Neuronal stem cell (in vitro differentiated cells): ENCODE results near the gene SHQ1.

Experiments
- DNase-seq: peaks from one replicate; pipeline ENCODE4 v3.0.0-alpha.2; 2013; ENCODE audit warnings: low spot score
- H2AFZ ChIP-seq: one replicate; pipeline ENCODE4 v1.6.1; 2013; ENCODE audit warnings: mild to moderate bottlenecking, low read length, inconsistent platforms
- H2AK5ac ChIP-seq: 2 replicates; pipeline ENCODE4 v1.6.1; 2013; ENCODE audit warnings: low read depth, mild to moderate bottlenecking, inconsistent platforms, low read length, moderate library complexity, mixed read lengths
- H2BK120ac ChIP-seq: 2 replicates; pipeline ENCODE4 v1.6.1; 2013; ENCODE audit warnings: low read depth, mild to moderate bottlenecking, inconsistent platforms, low read length, moderate library complexity, mixed read lengths
- H2BK12ac ChIP-seq: one replicate; pipeline ENCODE4 v1.6.1; 2013; ENCODE audit warnings: low read length, inconsistent platforms
- H2BK15ac ChIP-seq: 2 replicates; pipeline ENCODE4 v1.6.1; 2013; ENCODE audit warnings: mild to moderate bottlenecking, low read length, inconsistent platforms, mixed read lengths
- H2BK5ac ChIP-seq: one replicate; pipeline ENCODE4 v1.6.1; 2013; ENCODE audit warnings: inconsistent platforms, mild to moderate bottlenecking, low read length, moderate library complexity
- H3K14ac ChIP-seq: one replicate; pipeline ENCODE4 v1.6.1; 2013; ENCODE audit warnings: low read length, inconsistent platforms
- H3K18ac ChIP-seq: 2 replicates; pipeline ENCODE4 v1.6.1; 2013; ENCODE audit warnings: low read length, inconsistent platforms
- H3K23ac ChIP-seq: 2 replicates; pipeline ENCODE4 v1.6.1; 2013; ENCODE audit warnings: low read depth, mild to moderate bottlenecking, mixed read lengths, low read length, inconsistent platforms; ENCODE audit not compliant: poor library complexity
- H3K27ac ChIP-seq: replicated peaks from 3 replicates; pipeline ENCODE4 v1.5.1; 2013; ENCODE audit warnings: low read length, inconsistent platforms
- H3K27me3 ChIP-seq, 3 experiments: 2 replicates each; pipeline ENCODE4 v1.6.1; 2013; ENCODE audit warnings: low read length in 3 of 3, mild to moderate bottlenecking in 2 of 3, inconsistent platforms in 1 of 3, low read depth in 1 of 3, mixed read lengths in 1 of 3, moderate library complexity in 1 of 3; ENCODE audit not compliant: control insufficient read depth in 3 of 3, insufficient read depth in 3 of 3
- H3K36me3 ChIP-seq, 2 donors: replicated peaks in 1 of 2; 2 replicates each; pipeline ENCODE4 v1.6.1; 2013; ENCODE audit warnings: low read length in 2 of 2; ENCODE audit not compliant: control insufficient read depth in 2 of 2, insufficient read depth in 2 of 2
- H3K4ac ChIP-seq: 2 replicates; pipeline ENCODE4 v1.6.1; 2013; ENCODE audit warnings: inconsistent platforms, mild to moderate bottlenecking, low read length, moderate library complexity
- H3K4me1 ChIP-seq, 2 donors: 1 replicate in 1 of 2; 2 replicates in 1 of 2; pipeline ENCODE4 v1.6.1; 2013; ENCODE audit warnings: low read length in 2 of 2, low read depth in 1 of 2; ENCODE audit not compliant: control insufficient read depth in 2 of 2, insufficient read depth in 1 of 2
- H3K4me2 ChIP-seq: one replicate; pipeline ENCODE4 v1.6.1; 2013; ENCODE audit warnings: mild to moderate bottlenecking, low read length, inconsistent platforms; ENCODE audit not compliant: insufficient read depth, poor library complexity, severe bottlenecking
- H3K4me3 ChIP-seq, 2 donors: 2 replicates each; pipeline ENCODE4 v1.5.1; 2013; ENCODE audit warnings: low read length in 2 of 2, mild to moderate bottlenecking in 2 of 2, inconsistent platforms in 1 of 2, moderate library complexity in 1 of 2
- H3K79me1 ChIP-seq: one replicate; pipeline ENCODE4 v1.6.1; 2013; ENCODE audit warnings: low read depth, mild to moderate bottlenecking, inconsistent platforms, low read length, moderate library complexity
- H3K9ac ChIP-seq: one replicate; pipeline ENCODE4 v1.6.1; 2013; ENCODE audit warnings: mild to moderate bottlenecking, low read depth, low read length, inconsistent platforms; ENCODE audit not compliant: poor library complexity
- H3K9me3 ChIP-seq, 2 donors: replicated peaks in 1 of 2; 2 replicates each; pipeline versions ENCODE3 to v1.6.1; 2013; ENCODE audit warnings: low read length in 2 of 2, mild to moderate bottlenecking in 2 of 2, inconsistent platforms in 1 of 2, low read depth in 1 of 2, mixed read lengths in 1 of 2, moderate library complexity in 1 of 2; ENCODE audit not compliant: control insufficient read depth in 2 of 2, insufficient read depth in 1 of 2
- H4K8ac ChIP-seq: one replicate; pipeline ENCODE4 v1.6.1; 2013; ENCODE audit warnings: low read depth, mild to moderate bottlenecking, inconsistent platforms, low read length, moderate library complexity
- H4K91ac ChIP-seq: one replicate; pipeline ENCODE4 v1.6.1; 2013; ENCODE audit warnings: low read length, low read depth, mild to moderate bottlenecking, inconsistent platforms; ENCODE audit not compliant: poor library complexity
- WGBS, 2 donors: extraction: QIAGEN DNeasy Blood & Tissue Kit; methylation state at CpG; one replicate each; pipeline ENCODE4 v1.1.7; 2013; ENCODE audit warnings: missing lambda C conversion rate in 2 of 2, mixed read lengths in 1 of 2; ENCODE audit not compliant: insufficient read length in 2 of 2, insufficient replicate concordance in 1 of 2; ENCODE audit errors: extremely low coverage in 2 of 2; 5-methylcytosine and 5-hydroxymethylcytosine counted together

SHQ1 gene

DNA sequence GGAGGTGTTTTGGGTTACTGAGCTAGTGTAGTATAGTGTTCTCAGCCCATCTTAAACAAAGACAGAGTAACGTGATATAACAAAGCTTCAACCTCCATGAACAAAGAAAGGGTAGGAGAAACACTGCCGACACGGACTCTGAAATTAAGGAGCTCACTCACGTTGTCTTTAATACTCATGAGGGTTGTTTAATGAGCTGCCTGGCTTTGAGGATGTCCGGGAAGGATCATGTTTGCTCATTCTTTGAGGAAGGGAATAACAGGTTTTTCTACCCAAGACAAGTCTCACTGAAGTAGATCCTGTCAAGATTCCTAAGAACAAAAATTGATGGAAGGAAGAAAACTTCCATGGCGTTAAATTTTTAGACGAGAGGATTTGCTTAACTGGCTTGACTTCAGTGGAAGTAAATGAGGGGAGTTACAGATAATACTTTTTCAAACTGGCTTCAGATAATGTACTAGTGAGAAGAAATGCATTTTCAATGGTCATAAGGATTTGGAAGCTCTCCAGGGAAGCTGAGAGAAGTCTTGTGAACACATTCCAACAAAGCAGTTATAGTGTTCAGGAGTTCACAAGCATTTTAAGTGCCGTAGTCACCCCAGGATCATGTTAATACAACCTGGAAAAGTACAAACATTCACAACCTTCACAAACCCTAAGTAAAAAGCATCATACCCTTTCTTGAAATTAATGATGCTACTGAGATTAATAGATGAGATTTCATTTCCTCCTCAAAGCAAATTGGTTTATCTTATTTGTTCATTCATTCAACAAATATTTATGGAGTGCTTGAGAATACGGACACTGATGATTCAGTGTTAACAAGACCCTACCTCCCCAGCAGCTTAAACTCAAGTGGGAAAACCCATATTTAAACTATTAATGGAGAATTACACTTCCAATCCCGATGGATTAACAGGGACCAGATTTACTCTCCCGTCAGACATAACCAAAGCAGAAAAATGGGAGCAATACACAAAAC lies 101.5 kb downstream of the SHQ1 start:
- H4K8ac ChIP-seq = no peak overlapping the region
- no peak overlapping the region for H3K9ac ChIP-seq
- H3K4me2 ChIP-seq = no peak overlapping the region
- no peak overlapping the region for H3K4me3 ChIP-seq
- no peak overlapping the region for H2BK5ac ChIP-seq
- no peak overlapping the region for H4K91ac ChIP-seq
- H2BK120ac ChIP-seq = no peak overlapping the region
- H2AK5ac ChIP-seq = no peak overlapping the region
- no peaks in the 10 kb centered on the region for H3K36me3 ChIP-seq
- no peak overlapping the region for H3K18ac ChIP-seq
- no peak overlapping the region for H2BK12ac ChIP-seq
- no peak overlapping the region for H3K27ac ChIP-seq
- DNase-seq = no peak
- no CpG with 5 or more reads among the region's 11 CpGs for WGBS, 2 donors
- no peak overlapping the region for H3K23ac ChIP-seq
- H3K14ac ChIP-seq = no peak overlapping the region
- no peak overlapping the region for H2AFZ ChIP-seq
- H3K27me3 ChIP-seq = no peaks in the 10 kb centered on the region
- H2BK15ac ChIP-seq = no peak overlapping the region
- H3K9me3 ChIP-seq = no peaks in the 10 kb centered on the region
- no peaks in the 10 kb centered on the region for H3K79me1 ChIP-seq
- H3K4me1 ChIP-seq = no peaks in the 10 kb centered on the region
- H3K4ac ChIP-seq = no peak overlapping the region

DNA sequence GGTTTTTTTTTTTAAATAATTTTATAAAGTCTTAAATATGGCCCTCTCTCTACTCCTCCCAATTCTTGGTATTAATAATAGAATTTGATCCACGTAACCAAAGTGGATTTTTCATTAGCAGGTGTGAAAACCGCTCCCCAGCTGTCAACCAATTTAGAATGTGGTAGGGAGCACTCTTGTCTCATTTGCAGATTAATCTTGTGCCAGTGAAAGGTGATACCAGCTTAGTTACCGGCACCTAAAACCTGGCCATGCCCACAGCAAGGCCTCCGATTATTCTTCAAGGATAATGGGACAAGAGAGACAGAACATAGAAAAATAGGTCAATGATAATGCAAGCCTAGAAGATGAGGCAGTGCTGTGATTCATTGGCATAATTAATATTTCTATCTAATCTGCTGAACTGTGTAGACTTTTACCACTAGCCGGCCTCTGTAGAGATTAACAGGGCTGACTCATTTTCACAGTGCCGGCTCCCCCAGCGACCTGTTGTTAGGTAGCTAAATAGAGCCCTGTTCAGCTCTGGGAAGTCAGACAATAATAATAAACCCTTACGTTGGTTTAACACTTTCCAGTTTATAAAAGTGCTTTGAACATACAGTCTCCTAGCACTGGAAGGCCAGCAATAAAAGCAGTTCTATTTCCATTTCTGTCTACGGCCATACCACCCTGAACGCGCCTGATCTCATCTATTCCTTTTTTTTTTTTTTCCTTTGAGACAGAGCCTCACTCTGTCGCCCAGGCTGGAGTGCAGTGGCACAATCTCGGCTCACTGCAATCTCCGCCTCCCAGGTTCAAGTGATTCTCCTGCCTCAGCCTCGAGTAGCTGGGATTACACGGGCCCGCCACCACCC lies 102.9 kb downstream of the SHQ1 start:
- no peak overlapping the region for H2BK120ac ChIP-seq
- no peak overlapping the region for H2AFZ ChIP-seq
- no peak overlapping the region for H3K23ac ChIP-seq
- no peaks in the 10 kb centered on the region for H3K9me3 ChIP-seq
- DNase-seq = no peak
- H3K27me3 ChIP-seq = peaks cover 0 to 6% (median 0%) of the 10 kb centered on the region in 3 experiments
- no peak overlapping the region for H2AK5ac ChIP-seq
- no peak overlapping the region for H4K91ac ChIP-seq
- no peak overlapping the region for H2BK15ac ChIP-seq
- H3K4me3 ChIP-seq = no peak overlapping the region
- no CpG with 5 or more reads among the region's 17 CpGs for WGBS, 2 donors
- no peak overlapping the region for H2BK12ac ChIP-seq
- H4K8ac ChIP-seq = no peak overlapping the region
- H2BK5ac ChIP-seq = no peak overlapping the region
- H3K9ac ChIP-seq = no peak overlapping the region
- H3K18ac ChIP-seq = no peak overlapping the region
- H3K4me1 ChIP-seq = no peaks in the 10 kb centered on the region
- no peak overlapping the region for H3K27ac ChIP-seq
- H3K36me3 ChIP-seq = no peaks in the 10 kb centered on the region
- no peak overlapping the region for H3K14ac ChIP-seq
- no peaks in the 10 kb centered on the region for H3K79me1 ChIP-seq
- H3K4me2 ChIP-seq = no peak overlapping the region
- no peak overlapping the region for H3K4ac ChIP-seq

DNA sequence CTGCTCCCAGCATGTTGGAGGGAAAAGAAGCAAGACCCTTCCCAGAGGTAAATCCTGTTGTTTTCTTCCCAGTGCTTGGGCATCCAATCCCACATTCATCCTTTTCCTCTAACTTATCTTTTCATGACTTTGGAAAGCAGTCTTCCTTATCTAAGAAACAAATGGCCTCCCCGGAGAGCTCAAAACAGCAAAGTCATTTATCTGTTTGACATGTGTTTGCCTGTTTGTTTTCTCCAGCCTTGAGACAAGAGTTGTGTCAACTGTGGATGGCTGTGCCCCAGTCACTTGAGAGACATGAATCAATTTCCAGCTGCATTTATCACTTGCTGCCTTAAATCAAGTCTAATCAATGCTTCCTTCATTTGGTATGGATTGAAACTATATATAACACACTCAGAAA lies 103.9 kb downstream of the SHQ1 start:
- H3K9ac ChIP-seq = no peak overlapping the region
- H2BK120ac ChIP-seq = no peak overlapping the region
- no peak overlapping the region for H2BK15ac ChIP-seq
- no peak overlapping the region for H2AFZ ChIP-seq
- H3K79me1 ChIP-seq = no peaks in the 10 kb centered on the region
- no peak overlapping the region for H4K91ac ChIP-seq
- H3K4ac ChIP-seq = no peak overlapping the region
- no CpG with 5 or more reads among the region's 1 CpG for WGBS, 2 donors
- no peak overlapping the region for H3K23ac ChIP-seq
- H3K4me2 ChIP-seq = no peak overlapping the region
- peaks cover 0 to under 1% of the 10 kb centered on the region in 2 donors for H3K4me1 ChIP-seq
- no peak overlapping the region for H2BK12ac ChIP-seq
- no peak overlapping the region for H3K27ac ChIP-seq
- H2BK5ac ChIP-seq = no peak overlapping the region
- H3K18ac ChIP-seq = no peak overlapping the region
- no peak overlapping the region for H4K8ac ChIP-seq
- no peaks in the 10 kb centered on the region for H3K36me3 ChIP-seq
- peaks cover 0 to 17% (median 8%) of the 10 kb centered on the region in 3 experiments for H3K27me3 ChIP-seq
- H3K14ac ChIP-seq = no peak overlapping the region
- no peak overlapping the region for H3K4me3 ChIP-seq
- H3K9me3 ChIP-seq = no peaks in the 10 kb centered on the region
- H2AK5ac ChIP-seq = no peak overlapping the region
- DNase-seq = no peak
